ENCODE data around the gene MIS12. TPM values are rescaled to one million over a fixed set of nuclear protein-coding genes. Genes with fewer than 3 reads are reported as not detected.

Gene MIS12, protein sequence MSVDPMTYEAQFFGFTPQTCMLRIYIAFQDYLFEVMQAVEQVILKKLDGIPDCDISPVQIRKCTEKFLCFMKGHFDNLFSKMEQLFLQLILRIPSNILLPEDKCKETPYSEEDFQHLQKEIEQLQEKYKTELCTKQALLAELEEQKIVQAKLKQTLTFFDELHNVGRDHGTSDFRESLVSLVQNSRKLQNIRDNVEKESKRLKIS
- total RNA-seq, result 10 to 100 TPM; 30.4 to 32.0 TPM

DNA sequence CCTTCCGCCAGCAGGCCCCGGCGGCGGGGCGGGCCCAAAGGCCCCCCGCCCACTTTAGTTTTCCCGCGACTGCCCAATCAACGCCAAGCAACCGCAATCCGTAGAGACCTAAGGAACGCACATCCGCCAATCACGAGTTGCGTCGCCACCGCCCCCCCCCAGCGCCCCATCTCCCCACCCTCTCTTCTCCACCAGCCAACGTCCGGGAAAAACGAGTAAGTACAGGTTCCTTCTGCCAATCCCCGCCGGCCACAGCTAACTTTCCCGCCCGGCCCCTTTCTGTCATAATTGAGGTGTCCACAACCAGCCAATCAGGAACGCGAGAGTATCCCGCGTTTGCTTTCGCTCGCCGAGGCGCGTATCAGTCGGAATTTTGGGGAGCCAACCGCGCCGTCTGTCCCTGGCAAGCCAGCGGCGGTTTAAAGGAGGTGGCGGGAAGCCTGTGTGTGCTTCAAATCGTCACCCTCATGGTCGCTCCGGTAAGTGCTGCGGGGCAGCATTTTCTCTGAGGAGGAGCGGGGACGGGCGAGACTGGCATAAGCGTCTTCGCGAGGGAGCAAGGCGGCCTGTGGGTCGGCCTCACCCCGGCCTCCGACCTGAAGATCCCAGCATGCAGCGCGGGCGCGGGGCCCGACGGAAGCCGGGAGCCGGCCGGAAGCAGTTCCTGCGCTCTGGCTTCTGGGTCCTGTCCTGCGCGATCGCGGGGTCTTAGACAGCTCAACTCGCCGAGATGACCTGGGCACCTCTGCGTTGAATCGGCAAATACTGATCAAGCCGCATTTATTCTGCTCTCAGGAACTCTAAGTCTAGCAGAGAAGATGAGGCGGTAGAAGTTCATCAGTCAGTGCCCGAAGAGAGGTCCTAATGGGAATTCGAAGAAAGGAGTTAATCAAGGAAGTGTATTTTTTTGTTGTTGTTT, at the start of gene MIS12:
MIS12 (plus strand) TSS at position 361 of the 919 bp plus-strand sequence. CDS start 2,297 bp downstream, outside the sequence.
- POLR2A ChIA-PET, result interaction anchor here (0.7 to 2.3 kb wide), 11 partner anchors 14 to 205 kb away, joined by 3 to 29 read pairs (median 6); partner anchors contain the start of genes C1QBP, DHX33, NUP88 and RPAIN
- DNase-seq, result peak; percentile 99
- Mint-ChIP-seq H3K36me3 (peaks cover 46% of the 10 kb centered on the region), H3K9me3 (no peaks in the 10 kb centered on the region), H3K4me1 (ENCODE audit: low read depth) (peaks cover 54% of the 10 kb centered on the region), H3K27ac (peak within 1 kb of the TSS; percentile 98), H3K4me3 (peak within 1 kb of the TSS; percentile 88), H3K27me3 (no peaks in the 10 kb centered on the region)
- intact Hi-C loops (cut with micrococcal nuclease), result loop anchor here (1.0 to 5.0 kb wide), 7 partner anchors 17 to 1154 kb away; partner anchors contain the start of genes C1QBP, KIAA0753, NLRP1 and NUP88
- CTCF ChIA-PET, result interaction anchor here (0.6 to 2.8 kb wide), 5 partner anchors 15 to 750 kb away, joined by 3 to 13 read pairs (median 4); partner anchors contain the start of genes C1QBP, DHX33 and ZNF594

DNA sequence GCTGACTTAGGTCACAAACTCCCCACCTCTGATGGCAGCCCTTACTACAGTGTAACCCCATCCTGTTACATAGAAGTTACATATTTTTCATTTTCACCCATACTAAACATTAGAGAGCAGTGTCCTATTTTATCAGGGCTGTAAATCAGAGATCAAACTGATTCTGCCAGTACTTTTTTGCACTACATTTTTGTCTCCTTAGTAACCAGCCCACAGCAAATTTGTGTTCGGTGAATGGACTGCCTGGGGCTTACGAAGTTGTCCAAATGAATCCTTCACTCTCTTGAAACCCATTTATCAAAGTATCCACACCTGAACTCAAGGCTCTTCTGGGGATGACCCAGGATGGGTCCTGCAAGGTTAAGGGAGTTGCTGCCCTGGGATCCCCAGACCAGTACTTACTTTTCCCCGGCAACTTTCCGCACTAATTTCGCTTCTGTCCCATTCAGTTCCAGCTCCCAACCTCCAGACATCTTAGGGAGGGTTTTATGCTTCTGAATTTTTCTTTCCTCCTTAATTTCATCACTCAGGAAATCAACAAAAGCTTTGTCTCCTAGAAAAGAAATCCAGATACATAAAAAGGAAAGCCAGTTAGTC, 48.5 kb upstream of the MIS12 start:
- H3K4me3 Mint-ChIP-seq, result peak overlapping the region; percentile 82
- no peaks in the 10 kb centered on the region for H3K9me3 Mint-ChIP-seq
- intact Hi-C loops (cut with micrococcal nuclease), result loop anchor here (5.0 kb wide), 2 partner anchors 49 to 241 kb away; partner anchors contain the start of genes DERL2 and MIS12
- H3K27ac Mint-ChIP-seq, result peak overlapping the region; percentile 79
- no peaks in the 10 kb centered on the region for H3K27me3 Mint-ChIP-seq
- ChIA-PET CTCF (interaction anchor here (1.0 to 2.4 kb wide), 5 partner anchors 19 to 68 kb away, joined by 3 to 26 read pairs (median 10); partner anchors contain the start of genes NUP88 and RPAIN), POLR2A (interaction anchor here (1.5 to 4.8 kb wide), 2 partner anchors 19 to 31 kb away, joined by 6 to 30 read pairs; partner anchors contain the start of genes DHX33, NUP88 and RPAIN)
- no peak for DNase-seq
- peaks cover 43% of the 10 kb centered on the region for H3K4me1 Mint-ChIP-seq (ENCODE audit: low read depth)
- H3K36me3 Mint-ChIP-seq, result peaks cover 48% of the 10 kb centered on the region

DNA sequence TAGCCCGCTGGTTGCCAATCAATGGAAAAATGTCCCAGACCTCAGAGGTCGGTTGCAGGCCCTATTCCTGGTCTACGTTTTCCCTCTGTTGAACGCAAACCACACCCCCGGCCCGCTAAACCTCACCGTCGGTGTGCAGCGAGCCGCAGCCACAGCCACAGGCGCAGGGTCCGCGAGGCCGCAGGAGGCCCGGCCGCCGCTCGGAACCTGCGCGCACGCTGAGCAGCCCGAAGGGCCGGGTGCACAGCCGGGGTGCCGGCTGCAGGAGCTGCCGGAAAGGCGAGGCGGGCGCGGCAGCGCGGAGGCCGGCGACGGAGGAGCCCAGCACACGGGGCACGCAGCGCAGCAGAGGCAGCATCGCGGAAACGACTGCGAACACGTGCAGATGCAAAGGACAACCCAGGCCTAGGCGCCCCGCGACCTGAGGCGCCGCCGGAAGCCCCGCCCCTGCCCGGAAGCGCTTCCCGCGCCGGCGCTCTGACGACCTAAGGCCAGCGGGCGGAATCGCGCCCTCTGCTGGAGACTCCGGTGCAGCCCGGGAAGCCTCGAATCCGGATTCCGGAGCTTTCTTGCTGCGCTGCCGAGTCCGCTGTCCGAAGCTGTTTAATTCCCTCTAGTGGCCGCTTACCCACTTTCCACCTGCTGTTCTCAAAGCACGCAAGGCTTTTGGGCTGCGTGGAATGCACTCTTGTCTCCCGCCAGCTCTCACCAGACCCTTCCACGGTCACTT, 47.5 kb upstream of the MIS12 start, which contains the start of gene C1QBP:
C1QBP (minus strand) TSS at position 440 of the 730 bp plus-strand sequence; CDS start at position 358, 82 bp downstream.
- Mint-ChIP-seq H3K4me3 (peak within 1 kb of the TSS; percentile 82), H3K27me3 (no peaks in the 10 kb centered on the region), H3K4me1 (ENCODE audit: low read depth) (peaks cover 43% of the 10 kb centered on the region), H3K9me3 (no peaks in the 10 kb centered on the region), H3K36me3 (peaks cover 42% of the 10 kb centered on the region), H3K27ac (peak within 1 kb of the TSS; percentile 83)
- ChIA-PET POLR2A (interaction anchor here (0.6 to 4.8 kb wide), 7 partner anchors 15 to 167 kb away, joined by 3 to 30 read pairs (median 6); partner anchors contain the start of genes DERL2, DHX33, MIS12 and NUP88), CTCF (interaction anchor here (0.6 to 2.4 kb wide), 40 partner anchors 9 to 240 kb away, joined by 3 to 26 read pairs (median 5); partner anchors contain the start of genes DERL2, DHX33, MIS12 and NUP88)
- intact Hi-C loops (cut with micrococcal nuclease), result loop anchor here (1.0 to 5.0 kb wide), 5 partner anchors 20 to 242 kb away; partner anchors contain the start of genes DERL2, MIS12 and NUP88
- DNase-seq, result peak; percentile 95

DNA sequence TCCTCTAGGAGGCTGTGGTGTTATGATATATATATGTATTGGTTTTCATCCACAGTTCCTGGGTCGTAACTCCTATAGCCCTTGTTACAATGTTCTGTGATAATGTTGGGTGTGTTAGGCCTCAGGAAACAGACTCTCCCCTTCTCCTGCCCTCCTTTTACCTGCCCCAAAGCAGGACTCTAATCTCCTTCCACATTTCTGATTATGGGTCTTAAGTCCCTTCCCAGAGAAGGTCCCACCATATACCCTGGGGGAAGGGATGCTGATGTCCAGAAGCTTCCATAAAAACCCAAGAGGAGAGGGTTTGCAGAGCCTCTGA, 47.0 kb upstream of the MIS12 start:
- H3K4me1 Mint-ChIP-seq (ENCODE audit: low read depth), result peaks cover 43% of the 10 kb centered on the region

DNA sequence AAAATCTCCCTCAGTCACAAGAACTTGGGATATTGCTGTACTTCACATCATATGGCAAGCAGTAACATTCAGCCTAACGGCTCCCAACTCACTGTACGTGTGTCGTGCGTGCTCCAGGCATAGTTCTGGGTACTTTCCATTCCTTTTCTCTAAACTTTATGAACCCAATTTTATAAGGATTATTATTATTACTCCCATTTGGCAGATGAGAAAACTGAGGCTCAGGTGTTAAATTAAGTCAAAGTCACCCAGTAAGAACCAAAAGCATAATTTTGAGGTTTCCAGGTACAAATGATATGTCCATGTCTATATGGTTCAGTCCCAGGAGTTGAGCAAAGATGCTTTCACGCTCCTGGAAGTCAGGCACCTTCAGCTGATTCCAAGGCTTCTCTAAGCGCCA, 42.6 kb upstream of the MIS12 start:
- H3K4me3 Mint-ChIP-seq, result no peak overlapping the region
- H3K36me3 Mint-ChIP-seq, result peaks cover 34% of the 10 kb centered on the region

More for the DNA sequence above, 47.0 kb upstream of the MIS12 start:
- Mint-ChIP-seq H3K9me3 (no peaks in the 10 kb centered on the region), H3K36me3 (peaks cover 42% of the 10 kb centered on the region), H3K27me3 (no peaks in the 10 kb centered on the region), H3K27ac (peak overlapping the region; percentile 83), H3K4me3 (peak overlapping the region; percentile 82)
- ChIA-PET POLR2A (interaction anchor here (0.5 to 4.8 kb wide), 7 partner anchors 16 to 168 kb away, joined by 3 to 30 read pairs (median 6); partner anchors contain the start of genes DERL2, MIS12, NUP88 and RPAIN), CTCF (interaction anchor here (0.6 to 2.4 kb wide), 39 partner anchors 9 to 241 kb away, joined by 3 to 26 read pairs (median 5); partner anchors contain the start of genes DERL2, DHX33, MIS12 and NUP88)
- intact Hi-C loops (cut with micrococcal nuclease), result loop anchor here (1.0 to 5.0 kb wide), 5 partner anchors 20 to 242 kb away; partner anchors contain the start of genes DERL2, MIS12 and NUP88
- DNase-seq, result no peak

DNA sequence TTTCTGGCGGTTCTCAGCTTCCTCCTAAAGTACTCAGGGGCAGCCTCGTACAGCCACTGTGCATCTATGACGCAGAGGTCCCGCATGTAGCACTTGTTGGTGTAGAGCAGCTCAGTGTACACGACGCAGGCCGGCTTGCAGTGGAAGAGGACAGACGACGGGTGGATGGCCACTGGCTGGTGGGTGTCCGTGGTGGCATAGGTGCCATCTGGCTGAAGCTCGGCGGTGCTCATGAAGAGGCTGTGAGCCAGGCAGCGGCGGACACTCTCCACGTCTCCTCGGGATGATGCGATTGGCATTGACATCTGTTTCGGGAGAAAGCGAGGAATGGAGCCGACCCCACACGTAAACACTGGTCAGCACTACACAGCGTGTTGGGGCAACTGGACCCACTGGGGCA, 42.2 kb upstream of the MIS12 start:
- peaks cover 11% of the 10 kb centered on the region for H3K4me1 Mint-ChIP-seq (ENCODE audit: low read depth)
- POLR2A ChIA-PET, result no interaction called here

More for the DNA sequence above, 42.6 kb upstream of the MIS12 start:
- H3K27ac Mint-ChIP-seq, result no peak overlapping the region
- H3K4me1 Mint-ChIP-seq (ENCODE audit: low read depth), result peaks cover 12% of the 10 kb centered on the region
- POLR2A ChIA-PET, result no interaction called here
- CTCF ChIA-PET, result interaction anchor here (1.4 kb wide), 1 partner anchor 23 kb away, joined by 4 read pairs; no protein-coding TSS in a partner anchor
- no peak for DNase-seq
- no peaks in the 10 kb centered on the region for H3K9me3 Mint-ChIP-seq
- no peaks in the 10 kb centered on the region for H3K27me3 Mint-ChIP-seq
- intact Hi-C loops (cut with micrococcal nuclease), result no loop called here

DNA sequence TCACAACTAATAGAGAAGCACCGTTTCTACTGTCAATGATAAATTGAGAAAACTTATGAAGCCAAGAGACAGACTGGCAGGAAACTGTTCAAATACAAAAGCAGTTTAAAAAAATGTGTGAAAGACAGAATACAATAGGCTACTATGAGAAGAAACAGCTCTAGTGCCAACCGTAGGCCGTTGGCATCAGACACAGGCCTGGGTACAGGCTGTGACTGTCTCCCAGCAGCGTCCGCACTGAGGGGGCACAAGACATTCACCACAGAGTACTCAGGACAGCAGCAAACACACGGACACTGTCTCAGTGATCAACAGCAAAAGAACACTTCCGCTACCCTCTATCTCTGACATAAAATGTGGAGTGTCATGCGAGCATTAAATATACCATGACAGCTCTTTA, 39.6 kb upstream of the MIS12 start:
- DNase-seq, result no peak
- H3K9me3 Mint-ChIP-seq, result no peaks in the 10 kb centered on the region
- CTCF ChIA-PET, result no interaction called here
- no peaks in the 10 kb centered on the region for H3K4me1 Mint-ChIP-seq (ENCODE audit: low read depth)
- intact Hi-C loops (cut with micrococcal nuclease), result no loop called here
- H3K27ac Mint-ChIP-seq, result no peak overlapping the region
- H3K36me3 Mint-ChIP-seq, result peaks cover 42% of the 10 kb centered on the region
- POLR2A ChIA-PET, result no interaction called here
- no peaks in the 10 kb centered on the region for H3K27me3 Mint-ChIP-seq
- no peak overlapping the region for H3K4me3 Mint-ChIP-seq

More for the DNA sequence above, 42.2 kb upstream of the MIS12 start:
- CTCF ChIA-PET, result interaction anchor here (1.4 kb wide), 1 partner anchor 22 kb away, joined by 4 read pairs; no protein-coding TSS in a partner anchor
- no peaks in the 10 kb centered on the region for H3K27me3 Mint-ChIP-seq
- no peak for DNase-seq
- no peaks in the 10 kb centered on the region for H3K9me3 Mint-ChIP-seq
- H3K36me3 Mint-ChIP-seq, result peaks cover 35% of the 10 kb centered on the region
- no peak overlapping the region for H3K27ac Mint-ChIP-seq
- no peak overlapping the region for H3K4me3 Mint-ChIP-seq
- intact Hi-C loops (cut with micrococcal nuclease), result no loop called here

DNA sequence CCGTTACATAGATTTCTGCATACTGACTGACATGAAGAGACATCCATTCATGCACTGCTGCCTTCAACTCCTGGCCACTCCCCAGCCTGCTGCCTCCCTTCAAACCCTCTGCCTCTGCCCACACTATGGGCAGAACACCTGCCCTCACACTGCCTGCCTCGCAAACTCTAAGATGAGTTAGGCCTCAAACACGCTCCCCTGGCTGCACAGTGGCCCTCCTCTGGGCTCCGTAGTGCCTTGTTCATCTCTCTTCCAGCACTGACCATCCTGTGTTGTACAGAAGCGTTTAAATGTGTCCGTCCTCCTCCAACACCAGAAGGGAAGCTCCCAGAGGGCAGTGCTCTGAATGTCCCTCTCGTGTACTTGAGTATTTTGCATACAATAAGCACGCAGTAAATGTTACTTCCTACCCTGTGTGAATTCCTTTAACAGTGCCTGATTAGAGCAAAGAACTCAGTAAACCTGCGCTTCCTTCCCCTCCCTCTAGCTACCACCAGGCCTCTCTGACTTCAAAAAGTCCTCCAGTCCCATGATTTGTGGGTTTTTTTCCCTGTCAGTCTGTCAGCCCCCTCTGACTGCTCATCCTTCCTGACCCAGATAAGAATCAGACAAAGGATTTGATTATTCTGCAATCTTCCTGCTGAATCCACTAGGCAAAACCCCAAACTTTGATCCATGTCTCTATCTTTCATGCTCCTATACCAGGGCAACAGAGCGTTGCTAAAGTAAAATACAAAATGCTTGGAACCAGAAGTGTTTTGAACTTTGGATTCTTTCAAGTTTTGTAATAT, 21.5 kb upstream of the MIS12 start:
- Mint-ChIP-seq H3K4me3 (no peak overlapping the region), H3K36me3 (peaks cover 13% of the 10 kb centered on the region), H3K9me3 (no peaks in the 10 kb centered on the region), H3K27ac (no peak overlapping the region), H3K4me1 (ENCODE audit: low read depth) (peaks cover 36% of the 10 kb centered on the region), H3K27me3 (no peaks in the 10 kb centered on the region)
- DNase-seq, result no peak
- CTCF ChIA-PET, result interaction anchor here (0.7 to 3.0 kb wide), 2 partner anchors 25 to 274 kb away, joined by 3 to 14 read pairs; partner anchors contain the start of gene C1QBP
- POLR2A ChIA-PET, result no interaction called here
- intact Hi-C loops (cut with micrococcal nuclease), result loop anchor here (5.0 kb wide), 1 partner anchor 48 kb away; the partner anchor contains the start of gene NUP88

DNA sequence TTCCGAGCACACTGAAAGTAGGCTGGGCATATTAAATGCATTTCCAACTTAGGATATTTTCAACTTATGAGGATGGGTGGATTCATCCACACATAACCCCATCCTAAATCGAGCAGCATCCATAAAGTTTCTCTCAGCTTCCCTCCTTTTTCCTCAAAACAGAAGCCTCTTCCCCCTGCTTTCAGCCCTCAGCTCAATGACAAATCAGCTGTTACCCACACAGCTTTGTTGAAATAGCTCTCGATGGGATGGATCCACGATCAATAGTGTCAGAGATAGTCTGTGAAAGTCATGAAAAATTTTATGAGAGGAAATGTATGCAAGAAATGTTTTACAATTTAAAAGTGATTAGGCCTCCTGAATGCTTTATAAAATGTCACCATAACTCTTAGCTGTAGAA, 20.1 kb upstream of the MIS12 start:
- peak overlapping the region; percentile 85 for H3K4me3 Mint-ChIP-seq
- H3K4me1 Mint-ChIP-seq (ENCODE audit: low read depth), result peaks cover 40% of the 10 kb centered on the region
- peaks cover 5% of the 10 kb centered on the region for H3K36me3 Mint-ChIP-seq
- intact Hi-C loops (cut with micrococcal nuclease), result loop anchor here (5.0 kb wide), 1 partner anchor 49 kb away; the partner anchor contains the start of gene NUP88
- no peak for DNase-seq
- ChIA-PET CTCF (interaction anchor here (1.0 to 1.2 kb wide), 2 partner anchors 22 to 27 kb away, joined by 4 to 9 read pairs; partner anchors contain the start of gene C1QBP), POLR2A (interaction anchor here (0.6 kb wide), 2 partner anchors 26 to 68 kb away, joined by 3 read pairs; no protein-coding TSS in a partner anchor)
- no peak overlapping the region for H3K27ac Mint-ChIP-seq
- no peaks in the 10 kb centered on the region for H3K9me3 Mint-ChIP-seq
- no peaks in the 10 kb centered on the region for H3K27me3 Mint-ChIP-seq

DNA sequence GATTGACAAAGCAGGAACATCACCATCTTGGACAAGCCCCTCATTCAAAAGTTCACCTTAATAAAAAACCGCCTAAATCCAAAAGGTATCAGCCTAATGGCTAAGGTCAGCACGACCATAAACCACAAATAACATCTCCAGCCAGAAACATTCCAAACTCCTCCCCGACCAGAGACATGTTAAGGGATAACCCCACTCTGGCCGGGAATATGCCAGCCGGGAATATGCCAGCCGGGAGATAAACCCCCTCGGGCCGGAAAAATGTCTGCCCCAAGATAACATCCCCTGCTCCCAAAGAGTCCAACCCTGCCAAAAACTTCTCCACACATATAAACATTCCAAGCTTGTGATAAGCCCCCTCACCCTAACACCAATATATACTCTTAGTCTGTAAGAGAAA, 18.9 kb upstream of the MIS12 start:
- Mint-ChIP-seq H3K27me3 (no peaks in the 10 kb centered on the region), H3K27ac (no peak overlapping the region), H3K36me3 (peaks cover 2% of the 10 kb centered on the region), H3K4me1 (ENCODE audit: low read depth) (peaks cover 40% of the 10 kb centered on the region), H3K4me3 (peak overlapping the region; percentile 85), H3K9me3 (no peaks in the 10 kb centered on the region)
- ChIA-PET POLR2A (interaction anchor here (3.7 kb wide), 1 partner anchor 18 kb away, joined by 29 read pairs; the partner anchor contains the start of genes DERL2 and MIS12), CTCF (interaction anchor here (2.2 kb wide), 1 partner anchor 28 kb away, joined by 11 read pairs; the partner anchor contains the start of gene C1QBP)
- intact Hi-C loops (cut with micrococcal nuclease), result loop anchor here (5.0 kb wide), 1 partner anchor 50 kb away; the partner anchor contains the start of gene NUP88
- no peak for DNase-seq

Data from activated CD4-positive, alpha-beta memory T cell treated with anti-CD3 and anti-CD28 coated beads for 36 hours (primary cell).